ENCODE measurements around the gene CPNE2.
"Not testable (repeated sequence)": the region's sequence is repeated elsewhere in the genome, so short reads cannot be mapped to it uniquely, and the experiment has no call there.

The CPNE2 gene

GRCh38 chr16:57100445-57100844 is 8.1 kb downstream of the CPNE2 start:
- DNase-seq, result no peak

- DNase-seq, result no peak
These were observed 10.8 kb downstream of the CPNE2 start for GRCh38 chr16:57102888-57103851.

GRCh38 chr16:57104706-57105105 is 12.3 kb downstream of the CPNE2 start:
- DNase-seq, result no peak

GRCh38 chr16:57105184-57105583 is 12.8 kb downstream of the CPNE2 start:
- DNase-seq, result no peak

- DNase-seq, result no peak
These were observed 14.4 kb downstream of the CPNE2 start for GRCh38 chr16:57106767-57107166.

GRCh38 chr16:57107321-57107922 is 15.0 kb downstream of the CPNE2 start:
- no peak for DNase-seq

- no peak for DNase-seq
These were observed 16.0 kb downstream of the CPNE2 start for GRCh38 chr16:57108432-57108831.

GRCh38 chr16:57109259-57110105 is 17.1 kb downstream of the CPNE2 start:
- DNase-seq, result not testable (repeated sequence)

- no peak for DNase-seq
These were observed 18.6 kb downstream of the CPNE2 start for GRCh38 chr16:57110937-57111336.

- no peak for DNase-seq
These were observed 19.0 kb downstream of the CPNE2 start for GRCh38 chr16:57111420-57111819.

GRCh38 chr16:57112403-57113041 is 20.1 kb downstream of the CPNE2 start:
- no peak for DNase-seq

GRCh38 chr16:57113042-57113453 is 20.7 kb downstream of the CPNE2 start:
- peak; percentile 31 for DNase-seq

- DNase-seq, result no peak
These were observed 21.3 kb downstream of the CPNE2 start for GRCh38 chr16:57113664-57114063.

GRCh38 chr16:57115168-57115513 is 22.8 kb downstream of the CPNE2 start:
- DNase-seq, result no peak

GRCh38 chr16:57115514-57116182 is 23.3 kb downstream of the CPNE2 start:
- DNase-seq, result no peak

GRCh38 chr16:57118461-57119084 is 26.2 kb downstream of the CPNE2 start:
- no peak for DNase-seq

GRCh38 chr16:57123216-57123973 is 31.0 kb downstream of the CPNE2 start:
- no peak for DNase-seq

- DNase-seq, result no peak
These were observed 31.7 kb downstream of the CPNE2 start for GRCh38 chr16:57123974-57124674.

- DNase-seq, result no peak
These were observed 33.0 kb downstream of the CPNE2 start for GRCh38 chr16:57125376-57125775.

GRCh38 chr16:57125969-57126368 is 33.6 kb downstream of the CPNE2 start:
- no peak for DNase-seq
